HepG2 (cell line): ENCODE results near the gene EBF3. TPM values are rescaled to one million over a fixed set of nuclear protein-coding genes. Genes with fewer than 3 reads are reported as not detected.

Experiments
- ATAC-seq: fragments of 200-7000 bp; cut with Tn5 transposase; 3 replicates; pipeline ENCODE4 v1.9.1; 2020; ENCODE audit warnings: mild to moderate bottlenecking, moderate library complexity
- Bru-seq: library from RNA; stranded (reverse); fragments of 400-500 nt; gene quantifications from one replicate; lab custom pipeline; 2021; lab: Mats Ljungman, UMichigan
- BruChase-seq, 2 experiments: library from RNA; stranded (reverse); fragments of 400-500 nt; gene quantifications; one replicate each; lab custom pipeline; 2021; lab: Mats Ljungman, UMichigan
- BruUV-seq: library from RNA; stranded (reverse); fragments of 400-500 nt; replicated peaks from 2 replicates; lab custom pipeline; 2021; lab: Mats Ljungman, UMichigan
- CTCF ChIA-PET: fragments of 300-600 bp; formaldehyde crosslinking; extraction: SDS; loops from one replicate; lab custom pipeline; 2021; ENCODE audit warnings: low total read pairs, inconsistent platforms, low intra/inter-chr PET ratio; lab: Yijun Ruan, JAX
- POLR2A ChIA-PET: fragments of 350-600 bp; sonication (Branson Sonifier 250); formaldehyde crosslinking; loops from one replicate; lab custom pipeline; 2020; ENCODE audit warnings: antibody characterized with exemption, inconsistent platforms; lab: Yijun Ruan, JAX
- DNase-seq: peaks from one replicate; pipeline ENCODE4 v3.0.0-alpha.2; 2015; ENCODE audit warnings: low spot score
- FAIRE-seq: peaks from 3 replicates; lab custom pipeline; 2011; peaks lifted over from hg19 to GRCh38; lab: Jason Lieb, UNC
- H2AFZ ChIP-seq: one replicate; pipeline ENCODE4 v1.6.1; 2011; ENCODE audit warnings: low read length, inconsistent platforms
- H3K27ac ChIP-seq: fragments of 300-600 bp; 3 replicates; pipeline ENCODE4 v1.8.0; 2011; ENCODE audit warnings: mixed run types, mild to moderate bottlenecking, mixed read lengths, low read length, inconsistent platforms; ENCODE audit not compliant: insufficient read depth; ENCODE audit errors: extremely low read length
- H3K27me3 ChIP-seq, 2 experiments: fragments of 200-600 bp in 1 of 2; 2 replicates in 1 of 2; 3 replicates in 1 of 2; pipeline versions ENCODE4 v1.6.0 to v1.8.0; 2011; ENCODE audit warnings: low read length in 2 of 2, mild to moderate bottlenecking in 2 of 2, moderate library complexity in 2 of 2, inconsistent platforms in 1 of 2; ENCODE audit not compliant: insufficient read depth in 2 of 2, control insufficient read depth in 1 of 2
- H3K36me3 ChIP-seq, 2 experiments: fragments of 200-600 bp in 1 of 2; replicated peaks in 1 of 2; 2 replicates in 1 of 2; 3 replicates in 1 of 2; pipeline versions ENCODE4 v1.5.1 to v1.8.0; 2011; ENCODE audit warnings: low read length in 2 of 2, inconsistent platforms in 1 of 2; ENCODE audit not compliant: insufficient read depth in 2 of 2, control insufficient read depth in 1 of 2
- H3K4me1 ChIP-seq: 2 replicates; pipeline ENCODE4 v1.5.1; 2012; ENCODE audit warnings: low read length, inconsistent platforms; ENCODE audit not compliant: insufficient read depth
- H3K4me2 ChIP-seq: 2 replicates; pipeline ENCODE4 v1.6.0; 2011; ENCODE audit warnings: low read depth, low read length, inconsistent platforms
- H3K4me3 ChIP-seq, 3 experiments: fragments of 200-600 bp in 1 of 3; sonication (generic), shearing (Covaris generic) in 1 of 3; replicated peaks in 1 of 3; 2 replicates each; pipeline ENCODE4 v1.5.1; 2011 to 2016; ENCODE audit warnings: low read length in 3 of 3, inconsistent platforms in 2 of 3, low read depth in 2 of 3, mild to moderate bottlenecking in 2 of 3, control low read depth in 1 of 3, mixed read lengths in 1 of 3; ENCODE audit not compliant: insufficient read depth in 1 of 3
- H3K79me2 ChIP-seq: one replicate; pipeline ENCODE4 v1.6.1; 2011; ENCODE audit warnings: low read length, inconsistent platforms; ENCODE audit not compliant: insufficient read depth
- H3K9ac ChIP-seq: 2 replicates; pipeline ENCODE4 v1.6.0; 2011; ENCODE audit warnings: mild to moderate bottlenecking, low read depth, low read length, inconsistent platforms; ENCODE audit not compliant: insufficient read depth
- H3K9me3 ChIP-seq: 2 replicates; pipeline ENCODE4 v1.5.1; 2012; ENCODE audit warnings: mild to moderate bottlenecking, low read length
- H4K20me1 ChIP-seq: 2 replicates; pipeline ENCODE4 v1.6.0; 2011; ENCODE audit warnings: inconsistent platforms, mild to moderate bottlenecking, low read length, moderate library complexity; ENCODE audit not compliant: insufficient read depth
- HMG20A ChIP-seq: IDR thresholded peaks from 2 replicates; pipeline ENCODE4 v1.6.1; 2016; ENCODE audit warnings: borderline replicate concordance
- HNRNPLL ChIP-seq: fragments of 200-400 bp; formaldehyde crosslinking; IDR thresholded peaks from 2 replicates; pipeline ENCODE4 v1.6.1; 2017; ENCODE audit warnings: mild to moderate bottlenecking, low read depth, low read length; ENCODE audit not compliant: poor library complexity, severe bottlenecking
- MYPOP ChIP-seq: sonication (generic); formaldehyde crosslinking; IDR thresholded peaks from 2 replicates; pipeline ENCODE4 v1.8.1; 2023; ENCODE audit warnings: mild to moderate bottlenecking, moderate library complexity, missing genetic modification reagents
- SRF ChIP-seq: IDR thresholded peaks from 2 replicates; pipeline ENCODE4 v1.6.1; 2011; ENCODE audit warnings: mild to moderate bottlenecking, low read depth, low read length, moderate library complexity
- ZNF777 ChIP-seq: sonication (generic); formaldehyde crosslinking; IDR thresholded peaks from 2 replicates; pipeline ENCODE4 v1.4.0; 2020; ENCODE audit warnings: missing genetic modification reagents
- ZNF781 ChIP-seq: sonication (generic); formaldehyde crosslinking; IDR thresholded peaks from 2 replicates; pipeline ENCODE4 v1.5.1; 2020; ENCODE audit warnings: borderline replicate concordance, mild to moderate bottlenecking, missing genetic modification reagents; ENCODE audit errors: not compliant biosample characterization
- WGBS: methylation state at CpG from one replicate; pipeline ENCODE4 v1.1.6; 2017; ENCODE audit warnings: low lambda C conversion rate; 5-methylcytosine and 5-hydroxymethylcytosine counted together
- in situ Hi-C: cut with HindIII; loops from 2 replicates; pipeline ENCODE4 v1.10.0; 2017; ENCODE audit warnings: low pct_unique_long_range_greater_than_20kb; ENCODE audit not compliant: extremely low pct_ligation_motif_present
- intact Hi-C: fragments of 100-400 bp; cut with micrococcal nuclease; formaldehyde crosslinking; loops from one replicate; pipeline ENCODE4 v1.10.0; 2022; ENCODE audit not compliant: unreplicated experiment
- long read RNA-seq, 2 experiments: library from RNA in 1 of 2; library from polyadenylated mRNA in 1 of 2; stranded (forward) in 1 of 2; unstranded in 1 of 2; transcript quantifications; one replicate each; pipeline ENCODE4 v2.0.0, GENCODE V29; 2019 to 2022
- polyA minus RNA-seq, 3 experiments: library from RNA; depleted of rRNA, polyadenylated mRNA; stranded (reverse); fragments of >200 nt; gene quantifications; 2 replicates each; pipeline ENCODE4 v1.2.3, GENCODE V29; 2011; ENCODE audit warnings: low replicate concordance in 1 of 3
- polyA plus RNA-seq, 8 experiments: library from polyadenylated mRNA; depleted of rRNA in 3 of 8; stranded (reverse) in 7 of 8; unstranded in 1 of 8; fragments of >200 nt; fragmentation: Illumina TruSeq in 4 of 8; extraction: Trizol in 4 of 8; gene quantifications; 2 replicates each; pipeline versions ENCODE4 v1.2.1 to v1.2.3, GENCODE V29; 2011 to 2016; ENCODE audit warnings: low read depth in 4 of 8, missing spikeins in 1 of 8, mixed read lengths in 1 of 8; ENCODE audit not compliant: insufficient read depth in 1 of 8
- total RNA-seq, 5 experiments: library from RNA; depleted of rRNA; stranded (reverse); fragments of >200 nt; fragmentation: Illumina TruSeq; extraction: Trizol; gene quantifications; 2 replicates each; pipeline ENCODE4 v1.2.3, GENCODE V29; 2016; ENCODE audit warnings: low read depth in 1 of 5
- TF ChIP-seq, protein P1 (sequence below): sonication (generic); formaldehyde crosslinking; IDR thresholded peaks from 2 replicates; pipeline ENCODE4 v1.4.0; 2020; ENCODE audit warnings: missing genetic modification reagents
- TF ChIP-seq, protein P2 (sequence below): sonication (generic); formaldehyde crosslinking; IDR thresholded peaks from 2 replicates; pipeline ENCODE4 v1.4.0; 2020; ENCODE audit warnings: missing genetic modification reagents

EBF3 gene
- not detected in 2 replicates for total RNA-seq (2016; rRNA removed; fragmentation: Illumina TruSeq; extraction: Trizol)
- total RNA-seq (2016; cell fraction: cytosol; rRNA removed; fragmentation: Illumina TruSeq; extraction: Trizol; ENCODE audit: low read depth) = not detected in 2 replicates
- not detected in 2 replicates for total RNA-seq (2016; cell fraction: insoluble cytoplasmic fraction; rRNA removed; fragmentation: Illumina TruSeq; extraction: Trizol)
- not detected in 2 replicates for total RNA-seq (2016; cell fraction: membrane; rRNA removed; fragmentation: Illumina TruSeq; extraction: Trizol)
- total RNA-seq (2016; cell fraction: nucleus; rRNA removed; fragmentation: Illumina TruSeq; extraction: Trizol) = not detected in 2 replicates
- not detected in 2 replicates for polyA plus RNA-seq (2011; rRNA removed)
- not detected in 2 replicates for polyA plus RNA-seq (2011; cell fraction: cytosol; rRNA removed)
- polyA plus RNA-seq (2011; cell fraction: nucleus; rRNA removed) = not detected in 2 replicates
- polyA plus RNA-seq (2012) = 0.13 and 0.16 TPM in 2 replicates
- not detected in 2 replicates for polyA plus RNA-seq (2016; cell fraction: cytosol; fragmentation: Illumina TruSeq; extraction: Trizol; ENCODE audit: low read depth)
- not detected in 2 replicates for polyA plus RNA-seq (2016; cell fraction: insoluble cytoplasmic fraction; fragmentation: Illumina TruSeq; extraction: Trizol; ENCODE audit: low read depth)
- polyA plus RNA-seq (2016; cell fraction: membrane; fragmentation: Illumina TruSeq; extraction: Trizol; ENCODE audit: low read depth) = not detected in 2 replicates
- not detected in 2 replicates for polyA plus RNA-seq (2016; cell fraction: nucleus; fragmentation: Illumina TruSeq; extraction: Trizol; ENCODE audit: insufficient read depth, low read depth)
- not detected in 2 replicates for polyA minus RNA-seq (2011; rRNA and poly(A)+ RNA removed; ENCODE audit: low replicate concordance)
- not detected in 2 replicates for polyA minus RNA-seq (2011; cell fraction: cytosol; rRNA and poly(A)+ RNA removed)
- polyA minus RNA-seq (2011; cell fraction: nucleus; rRNA and poly(A)+ RNA removed) = not detected in 2 replicates
- percentile 1 among the genes with signal in this experiment for Bru-seq, nascent RNA
- BruChase-seq, experiment 1, labeled RNA remaining after a 6-hour chase = percentile 1 among the genes with signal in this experiment
- BruChase-seq, experiment 2, labeled RNA remaining after a 2-hour chase = percentile 1 among the genes with signal in this experiment
- long read RNA-seq, experiment 1 = 0 reads
- long read RNA-seq, experiment 2 = 0 reads

DNA sequence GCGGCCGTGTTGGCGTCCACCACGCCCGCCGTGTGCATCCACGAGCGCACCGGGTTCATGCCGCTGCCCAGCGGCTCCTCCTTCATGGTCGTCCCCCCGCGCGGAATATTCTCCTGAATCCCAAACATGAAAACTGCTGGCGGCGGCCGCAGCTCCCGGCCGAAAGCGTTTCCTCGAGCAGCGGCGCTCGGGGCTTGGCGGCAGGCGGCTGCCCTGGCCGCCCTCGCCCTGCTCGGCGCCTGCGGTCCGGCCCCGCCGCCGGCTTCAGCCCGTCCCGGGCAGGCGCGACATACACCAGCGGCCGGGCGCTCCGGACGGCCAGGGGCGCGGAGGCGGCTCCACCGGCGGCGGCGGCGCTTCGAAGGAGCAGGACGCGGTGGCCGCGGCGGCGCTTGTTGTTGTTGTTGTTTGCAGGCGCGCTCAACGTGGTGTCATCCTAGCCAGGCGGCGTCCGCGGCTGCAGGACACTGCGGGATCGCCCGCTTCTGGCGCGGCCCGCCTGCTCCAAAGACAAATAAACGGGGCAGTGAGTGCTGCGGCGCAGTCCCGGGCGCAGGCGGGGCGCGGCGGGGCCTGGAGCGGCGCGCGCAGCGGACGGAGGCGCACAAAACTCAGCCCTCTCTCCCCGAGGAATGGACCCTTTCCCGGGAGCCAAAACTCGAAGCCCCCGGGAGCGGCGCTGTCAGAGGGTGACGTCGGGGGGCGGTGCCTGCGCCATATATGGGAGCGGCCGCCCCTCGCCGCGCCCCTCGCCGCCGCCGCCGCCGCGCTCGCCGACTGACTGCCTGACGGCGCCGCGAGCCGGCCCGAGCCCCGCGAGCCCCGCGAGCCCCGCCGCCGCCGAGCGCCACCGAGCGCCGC lies at the start of gene EBF3:
TSS of gene EBF3 (minus strand) at position 634 of the 861 bp plus-strand sequence. CDS start at position 128, 506 bp downstream.
- POLR2A ChIA-PET = no interaction called here
- intact Hi-C loops = no loop called here
- peak; percentile 61 for TF ChIP-seq HNRNPLL
- TF ChIP-seq ZNF777 (CRISPR knock-in tag) = peak; percentile 27; the same call in 1 of the 2 replicates
- peak; percentile 77; the same call in 1 of the 2 replicates for TF ChIP-seq SRF
- TF ChIP-seq HMG20A (CRISPR knock-in tag) = no peak
- TF ChIP-seq, protein P1, sequence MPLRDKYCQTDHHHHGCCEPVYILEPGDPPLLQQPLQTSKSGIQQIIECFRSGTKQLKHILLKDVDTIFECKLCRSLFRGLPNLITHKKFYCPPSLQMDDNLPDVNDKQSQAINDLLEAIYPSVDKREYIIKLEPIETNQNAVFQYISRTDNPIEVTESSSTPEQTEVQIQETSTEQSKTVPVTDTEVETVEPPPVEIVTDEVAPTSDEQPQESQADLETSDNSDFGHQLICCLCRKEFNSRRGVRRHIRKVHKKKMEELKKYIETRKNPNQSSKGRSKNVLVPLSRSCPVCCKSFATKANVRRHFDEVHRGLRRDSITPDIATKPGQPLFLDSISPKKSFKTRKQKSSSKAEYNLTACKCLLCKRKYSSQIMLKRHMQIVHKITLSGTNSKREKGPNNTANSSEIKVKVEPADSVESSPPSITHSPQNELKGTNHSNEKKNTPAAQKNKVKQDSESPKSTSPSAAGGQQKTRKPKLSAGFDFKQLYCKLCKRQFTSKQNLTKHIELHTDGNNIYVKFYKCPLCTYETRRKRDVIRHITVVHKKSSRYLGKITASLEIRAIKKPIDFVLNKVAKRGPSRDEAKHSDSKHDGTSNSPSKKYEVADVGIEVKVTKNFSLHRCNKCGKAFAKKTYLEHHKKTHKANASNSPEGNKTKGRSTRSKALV (CRISPR knock-in tag) = peak; percentile 62; the same call in 1 of the 2 replicates
- TF ChIP-seq, protein P2, sequence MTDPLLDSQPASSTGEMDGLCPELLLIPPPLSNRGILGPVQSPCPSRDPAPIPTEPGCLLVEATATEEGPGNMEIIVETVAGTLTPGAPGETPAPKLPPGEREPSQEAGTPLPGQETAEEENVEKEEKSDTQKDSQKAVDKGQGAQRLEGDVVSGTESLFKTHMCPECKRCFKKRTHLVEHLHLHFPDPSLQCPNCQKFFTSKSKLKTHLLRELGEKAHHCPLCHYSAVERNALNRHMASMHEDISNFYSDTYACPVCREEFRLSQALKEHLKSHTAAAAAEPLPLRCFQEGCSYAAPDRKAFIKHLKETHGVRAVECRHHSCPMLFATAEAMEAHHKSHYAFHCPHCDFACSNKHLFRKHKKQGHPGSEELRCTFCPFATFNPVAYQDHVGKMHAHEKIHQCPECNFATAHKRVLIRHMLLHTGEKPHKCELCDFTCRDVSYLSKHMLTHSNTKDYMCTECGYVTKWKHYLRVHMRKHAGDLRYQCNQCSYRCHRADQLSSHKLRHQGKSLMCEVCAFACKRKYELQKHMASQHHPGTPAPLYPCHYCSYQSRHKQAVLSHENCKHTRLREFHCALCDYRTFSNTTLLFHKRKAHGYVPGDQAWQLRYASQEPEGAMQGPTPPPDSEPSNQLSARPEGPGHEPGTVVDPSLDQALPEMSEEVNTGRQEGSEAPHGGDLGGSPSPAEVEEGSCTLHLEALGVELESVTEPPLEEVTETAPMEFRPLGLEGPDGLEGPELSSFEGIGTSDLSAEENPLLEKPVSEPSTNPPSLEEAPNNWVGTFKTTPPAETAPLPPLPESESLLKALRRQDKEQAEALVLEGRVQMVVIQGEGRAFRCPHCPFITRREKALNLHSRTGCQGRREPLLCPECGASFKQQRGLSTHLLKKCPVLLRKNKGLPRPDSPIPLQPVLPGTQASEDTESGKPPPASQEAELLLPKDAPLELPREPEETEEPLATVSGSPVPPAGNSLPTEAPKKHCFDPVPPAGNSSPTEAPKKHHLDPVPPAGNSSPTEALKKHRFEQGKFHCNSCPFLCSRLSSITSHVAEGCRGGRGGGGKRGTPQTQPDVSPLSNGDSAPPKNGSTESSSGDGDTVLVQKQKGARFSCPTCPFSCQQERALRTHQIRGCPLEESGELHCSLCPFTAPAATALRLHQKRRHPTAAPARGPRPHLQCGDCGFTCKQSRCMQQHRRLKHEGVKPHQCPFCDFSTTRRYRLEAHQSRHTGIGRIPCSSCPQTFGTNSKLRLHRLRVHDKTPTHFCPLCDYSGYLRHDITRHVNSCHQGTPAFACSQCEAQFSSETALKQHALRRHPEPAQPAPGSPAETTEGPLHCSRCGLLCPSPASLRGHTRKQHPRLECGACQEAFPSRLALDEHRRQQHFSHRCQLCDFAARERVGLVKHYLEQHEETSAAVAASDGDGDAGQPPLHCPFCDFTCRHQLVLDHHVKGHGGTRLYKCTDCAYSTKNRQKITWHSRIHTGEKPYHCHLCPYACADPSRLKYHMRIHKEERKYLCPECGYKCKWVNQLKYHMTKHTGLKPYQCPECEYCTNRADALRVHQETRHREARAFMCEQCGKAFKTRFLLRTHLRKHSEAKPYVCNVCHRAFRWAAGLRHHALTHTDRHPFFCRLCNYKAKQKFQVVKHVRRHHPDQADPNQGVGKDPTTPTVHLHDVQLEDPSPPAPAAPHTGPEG (CRISPR knock-in tag) = no peak
- 0 out of 2 replicates have a peak, but pooled peaks have one; percentile 56 for TF ChIP-seq MYPOP
- no peak for TF ChIP-seq ZNF781 (CRISPR knock-in tag)

More for the DNA sequence above, at the start of gene EBF3:
- Histone ChIP-seq H4K20me1 (peaks cover 3% of the 10 kb centered on the region; the same call in 1 of the 2 replicates), H3K4me1 (no peaks in the 10 kb centered on the region), H3K27me3 (peaks cover 3 to 73% of the 10 kb centered on the region in 2 experiments), H3K4me3 (peak within 1 kb of the TSS; percentile 7 to 37 (median 33); a peak in 4 of 6 replicates), H3K79me2 (no peaks in the 10 kb centered on the region), H3K27ac (no peak within 1 kb of the TSS), H2AFZ (no peak within 1 kb of the TSS), H3K9me3 (no peaks in the 10 kb centered on the region), H3K9ac (no peak within 1 kb of the TSS), H3K36me3 (no peaks in the 10 kb centered on the region), H3K4me2 (peak within 1 kb of the TSS; percentile 45)
- WGBS = no CpG with 5 or more reads among the region's 131 CpGs
- in situ Hi-C loops = loop anchor here (25.0 kb wide), 1 partner anchor 1702 kb away; no protein-coding TSS in a partner anchor
- DNase-seq (no peak), ATAC-seq (peak; percentile 63), FAIRE-seq (no peak)
- CTCF ChIA-PET = no interaction called here
- BruUV-seq = no TSS peak
